ENCODE data around the gene CACFD1.

CACFD1 gene

DNA sequence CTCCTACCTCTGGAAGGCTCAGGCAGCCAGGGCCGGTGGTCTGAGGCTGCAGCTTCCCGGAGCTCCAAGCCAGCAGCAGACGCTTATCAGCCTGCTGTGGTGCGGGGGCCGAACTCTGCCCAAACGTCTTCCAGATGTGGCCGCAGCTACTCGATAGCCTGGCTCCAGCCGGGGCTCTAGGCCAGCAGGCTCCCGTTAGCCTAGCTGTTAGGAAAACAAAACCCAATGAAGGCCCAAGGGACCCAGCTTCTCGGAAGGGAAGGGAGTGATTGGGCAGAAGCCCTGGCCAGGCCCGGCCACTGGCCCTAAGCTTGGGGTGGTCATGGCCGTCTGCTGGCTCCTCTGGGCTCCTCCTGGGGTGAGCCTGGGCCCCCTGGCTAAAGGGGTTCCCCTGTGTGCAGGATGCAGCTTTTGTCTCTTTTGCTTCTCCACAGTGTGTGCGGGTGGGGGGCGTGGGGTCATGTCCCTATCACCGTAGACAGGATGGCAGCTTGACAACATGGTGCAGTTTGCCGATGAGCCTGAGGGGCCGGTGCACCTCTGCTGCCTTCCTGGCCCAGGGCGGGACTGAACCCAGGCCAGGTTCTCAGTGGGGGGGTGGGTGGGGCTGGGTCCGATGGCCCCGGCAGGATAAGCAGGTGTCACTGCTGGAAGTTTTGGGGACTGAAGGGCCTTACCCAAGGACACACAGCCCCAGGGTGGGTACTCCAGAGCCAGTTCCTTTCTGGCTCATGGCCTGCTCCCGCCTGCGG is 46.3 kb downstream of the CACFD1 start:
- no peak for FAIRE-seq

DNA sequence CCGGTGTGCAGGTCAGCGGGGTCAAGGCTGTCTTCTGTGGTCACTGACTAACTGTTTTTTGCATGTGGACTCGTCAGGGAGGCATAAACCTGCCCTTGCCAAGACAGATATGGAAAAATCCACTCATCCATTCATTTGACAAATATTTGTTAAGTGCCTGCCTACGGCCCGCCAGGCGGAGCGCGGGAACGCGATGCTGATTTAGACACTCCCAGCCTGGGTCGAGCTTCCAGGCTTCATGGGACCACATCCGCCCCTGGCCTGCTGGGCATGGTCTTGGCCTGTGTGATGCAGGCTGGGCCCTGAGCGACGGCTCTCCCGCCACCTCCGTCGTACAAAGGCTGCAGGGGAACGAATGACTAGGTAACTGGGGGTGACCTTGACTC is 46.9 kb downstream of the CACFD1 start:
- FAIRE-seq = no peak

GRCh38 chr9:133507246-133507965 is 47.6 kb downstream of the CACFD1 start:
- no peak for FAIRE-seq

DNA sequence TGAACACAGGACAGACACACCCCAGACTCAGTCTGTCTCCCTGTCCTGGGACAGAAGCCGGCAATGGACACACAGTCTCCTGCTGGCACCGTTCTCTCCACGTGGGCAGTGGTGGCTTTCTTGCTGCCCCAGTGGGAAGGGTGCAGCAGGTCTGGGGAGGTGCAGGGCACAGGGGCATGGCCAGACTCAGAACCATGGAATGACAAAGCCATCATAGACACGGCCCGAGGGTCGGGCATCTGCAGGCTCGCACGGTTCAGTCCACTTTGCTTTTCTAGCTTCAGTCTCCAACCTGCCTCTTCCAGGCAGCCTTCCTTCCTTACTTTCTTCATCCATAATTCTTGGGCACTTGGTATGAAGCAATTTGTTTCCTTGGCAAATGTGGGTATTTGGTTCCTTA is 48.3 kb downstream of the CACFD1 start:
- FAIRE-seq = no peak

- no peak for FAIRE-seq
Observed at GRCh38 chr9:133509179-133510083, 49.7 kb downstream of the CACFD1 start.

GRCh38 chr9:133510926-133511505 is 51.2 kb downstream of the CACFD1 start:
- no peak for FAIRE-seq

- FAIRE-seq = no peak
Observed at GRCh38 chr9:133511607-133512006, 51.8 kb downstream of the CACFD1 start.

GRCh38 chr9:133512253-133513213 is 52.8 kb downstream of the CACFD1 start:
- no peak for FAIRE-seq

GRCh38 chr9:133513214-133514100 is 53.7 kb downstream of the CACFD1 start:
- no peak for FAIRE-seq

- FAIRE-seq = no peak
Observed at GRCh38 chr9:133514460-133515239, 54.9 kb downstream of the CACFD1 start.

DNA sequence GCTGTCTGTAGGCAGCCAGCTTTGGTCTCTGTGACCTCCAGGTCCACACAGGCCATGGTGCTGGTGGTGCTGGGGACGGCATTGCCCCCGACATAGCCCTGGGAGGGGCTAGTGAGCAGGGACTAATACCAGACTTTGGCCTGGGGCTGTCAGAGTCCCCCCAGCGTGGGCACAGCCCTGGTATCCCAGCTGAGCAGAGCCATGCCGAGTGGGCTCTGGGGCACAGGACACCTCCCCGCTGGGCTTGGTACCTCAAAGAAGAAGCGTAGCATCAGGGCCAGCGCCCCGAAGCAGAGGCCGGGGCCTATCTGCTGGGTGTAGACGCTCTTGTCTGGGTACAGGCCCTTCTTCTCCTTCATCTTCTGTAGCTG is 55.4 kb downstream of the CACFD1 start:
- FAIRE-seq = no peak

DNA sequence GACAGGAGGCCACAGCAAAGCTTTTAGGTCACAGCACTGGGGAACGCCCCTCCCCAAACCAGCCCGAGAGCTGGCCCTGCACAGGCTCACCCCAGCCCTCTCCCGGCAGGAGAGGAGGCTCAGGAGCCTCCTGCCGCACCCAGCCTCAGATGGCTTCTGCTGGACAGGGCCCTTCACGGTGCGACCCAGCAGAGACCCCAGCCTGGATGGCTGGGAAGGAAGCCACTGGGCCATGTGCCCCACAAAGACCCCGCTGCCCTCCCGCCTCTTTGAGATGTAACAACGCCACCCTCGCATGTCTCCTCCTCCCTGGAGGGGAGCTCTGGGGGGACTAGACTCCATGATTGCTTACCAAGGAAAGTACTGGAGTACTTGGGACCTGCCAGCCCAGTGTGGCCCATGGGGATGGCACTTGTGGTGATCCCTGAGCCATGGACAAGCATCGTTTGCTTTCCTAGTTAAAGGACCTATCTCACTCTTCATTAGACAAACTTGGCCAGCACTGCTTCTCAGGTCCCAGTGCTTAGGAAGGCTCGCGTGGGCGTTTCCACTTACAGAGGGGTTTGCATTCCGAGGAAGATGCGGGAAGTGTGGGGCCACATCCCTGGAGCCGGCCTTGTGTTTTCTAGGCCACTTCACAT is 56.0 kb downstream of the CACFD1 start:
- FAIRE-seq = no peak

DNA sequence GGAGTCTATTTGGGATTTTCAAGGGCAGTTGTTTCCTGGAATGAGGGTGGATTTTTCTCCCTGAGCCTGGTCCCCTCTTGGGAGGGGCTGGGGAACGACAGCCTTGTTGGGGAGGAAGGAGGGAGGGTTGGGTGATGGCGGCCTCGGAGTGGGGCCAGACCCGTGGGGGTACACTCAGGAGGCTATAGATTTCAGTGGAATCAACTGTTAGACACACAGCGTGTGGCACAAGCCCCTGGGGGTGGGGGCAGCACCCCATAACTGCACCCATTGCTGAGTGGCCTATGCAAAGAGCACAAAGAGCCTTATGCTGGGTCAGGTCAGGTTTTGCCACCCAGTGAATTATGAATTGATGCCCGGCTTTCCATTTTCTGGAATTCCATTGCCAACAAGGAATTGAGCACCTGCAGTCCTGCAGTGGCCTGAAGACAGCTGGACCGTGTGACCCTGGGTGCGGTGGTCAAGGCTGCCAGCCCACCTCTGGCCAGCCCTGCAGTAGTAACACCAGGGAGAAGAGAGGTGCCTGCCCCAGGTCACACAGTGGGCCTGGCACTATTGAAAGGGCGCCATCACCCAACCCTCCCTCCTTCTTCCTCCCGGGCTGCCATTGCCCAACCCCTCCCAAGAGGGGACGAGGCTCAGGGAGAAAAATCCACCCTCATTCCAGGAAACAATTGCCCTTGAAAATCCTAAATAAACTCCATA is 56.6 kb downstream of the CACFD1 start:
- no peak for FAIRE-seq

- no peak for FAIRE-seq
Observed at GRCh38 chr9:133516961-133517350, 57.2 kb downstream of the CACFD1 start.

DNA sequence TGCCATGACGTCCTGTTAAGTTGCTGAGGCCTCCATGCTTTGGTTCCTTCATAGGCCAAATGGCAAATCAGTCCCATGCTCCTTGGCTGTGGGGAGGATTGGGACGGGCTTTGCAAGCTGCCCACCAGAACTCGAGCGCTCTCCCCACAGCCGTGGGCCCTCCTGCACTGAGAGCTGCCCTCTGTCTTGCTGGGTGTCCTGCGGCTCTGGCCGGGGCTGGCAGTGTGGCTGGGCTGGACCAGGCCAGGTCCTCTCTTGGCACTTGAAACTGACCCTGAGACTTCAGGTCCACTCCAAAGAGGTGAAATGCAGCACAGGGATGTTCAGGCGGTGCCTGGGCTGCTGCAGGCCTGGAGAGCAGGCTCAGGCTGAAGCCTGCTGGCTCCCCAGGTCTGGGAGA is 57.9 kb downstream of the CACFD1 start:
- no peak for FAIRE-seq

DNA sequence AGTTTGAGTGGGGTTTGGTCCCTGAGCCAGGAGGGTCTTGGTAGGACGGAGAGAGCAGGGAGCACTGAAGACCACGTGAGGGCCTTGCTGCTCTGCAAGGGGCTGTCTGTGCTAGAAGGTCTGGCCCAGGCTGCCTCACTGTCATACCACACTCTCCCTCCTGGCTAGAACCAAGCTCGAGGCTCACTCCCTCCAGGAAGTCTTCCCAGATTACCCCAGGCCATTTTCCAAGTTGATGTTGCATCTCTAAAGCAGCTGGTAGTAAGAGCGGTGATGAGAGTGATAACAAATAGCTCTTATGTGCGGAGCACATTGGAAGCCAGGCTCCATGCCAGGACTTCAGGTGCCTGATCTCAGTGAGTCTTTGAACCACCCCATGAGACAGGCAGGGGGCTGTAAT is 58.4 kb downstream of the CACFD1 start:
- FAIRE-seq = no peak

- FAIRE-seq = no peak
Observed at GRCh38 chr9:133518706-133519449, 59.1 kb downstream of the CACFD1 start.

DNA sequence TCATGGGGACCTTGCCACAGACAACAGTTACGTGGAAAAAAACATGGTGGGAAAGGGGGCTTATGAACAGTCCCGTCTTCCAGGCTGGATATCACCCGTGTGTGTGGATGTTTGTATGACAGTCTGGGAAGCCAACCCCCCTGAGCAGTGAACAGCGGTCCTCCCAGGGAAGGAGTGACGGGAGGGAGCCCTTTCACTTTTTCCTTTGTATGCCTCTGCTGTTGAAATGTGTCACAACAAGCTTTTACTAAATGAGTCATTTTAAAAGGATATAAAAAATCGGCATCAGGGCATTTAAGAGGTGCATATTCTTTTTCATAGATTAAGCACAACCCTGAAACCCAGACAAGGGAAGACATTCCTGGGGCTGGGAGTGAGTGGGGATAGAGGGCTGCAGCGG is 59.9 kb downstream of the CACFD1 start:
- FAIRE-seq = no peak
